GM11168 (cell line): ENCODE results near the gene TTC21A.

Source experiments
- in situ Hi-C: fragments of 300-500 bp; cut with MboI; formaldehyde crosslinking; loops from one replicate; pipeline ENCODE4 v1.12.0; 2022; ENCODE audit warnings: low sequenced_read_pairs; ENCODE audit not compliant: unreplicated experiment

The TTC21A gene

GRCh38 chr3:39146083-39146501 lies 38.6 kb downstream of the TTC21A start:
- in situ Hi-C loops, result no loop called here

GRCh38 chr3:39146611-39147591 lies 39.4 kb downstream of the TTC21A start:
- in situ Hi-C loops, result no loop called here

DNA sequence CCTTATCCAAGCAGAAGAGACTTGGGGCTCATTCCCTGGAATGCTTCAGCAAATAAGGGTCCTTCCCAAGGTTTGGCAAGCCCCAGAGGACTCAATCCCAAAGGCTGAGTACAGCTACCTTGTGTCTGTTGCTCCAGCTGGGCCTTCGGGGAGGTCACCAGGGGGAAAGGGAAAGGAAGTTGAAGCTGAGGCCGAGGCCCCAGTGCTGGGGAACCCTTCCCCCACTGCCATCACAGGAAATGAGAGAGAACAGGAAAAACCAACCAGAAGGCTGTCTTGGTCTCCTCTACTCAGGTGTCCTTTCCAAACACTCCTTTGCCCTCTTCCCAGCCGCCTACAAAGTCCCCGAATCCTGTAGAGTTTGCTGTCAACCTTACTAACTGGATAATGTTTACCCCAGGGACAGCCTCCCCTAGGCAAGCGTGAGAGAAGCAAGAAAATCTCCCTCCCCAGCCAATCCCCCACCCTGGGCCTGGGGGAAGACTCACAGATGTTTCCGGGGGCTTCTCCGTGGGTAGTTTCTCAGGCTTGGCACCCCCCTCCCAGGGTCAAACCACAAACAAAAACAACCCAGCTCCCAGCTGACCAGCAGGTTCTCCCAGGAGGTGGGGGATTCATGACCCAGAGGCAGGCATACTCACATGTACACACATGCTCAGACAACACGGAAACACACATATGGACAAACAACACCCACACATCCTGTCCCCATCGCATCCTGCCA lies 40.4 kb downstream of the TTC21A start:
- in situ Hi-C loops, result no loop called here

DNA sequence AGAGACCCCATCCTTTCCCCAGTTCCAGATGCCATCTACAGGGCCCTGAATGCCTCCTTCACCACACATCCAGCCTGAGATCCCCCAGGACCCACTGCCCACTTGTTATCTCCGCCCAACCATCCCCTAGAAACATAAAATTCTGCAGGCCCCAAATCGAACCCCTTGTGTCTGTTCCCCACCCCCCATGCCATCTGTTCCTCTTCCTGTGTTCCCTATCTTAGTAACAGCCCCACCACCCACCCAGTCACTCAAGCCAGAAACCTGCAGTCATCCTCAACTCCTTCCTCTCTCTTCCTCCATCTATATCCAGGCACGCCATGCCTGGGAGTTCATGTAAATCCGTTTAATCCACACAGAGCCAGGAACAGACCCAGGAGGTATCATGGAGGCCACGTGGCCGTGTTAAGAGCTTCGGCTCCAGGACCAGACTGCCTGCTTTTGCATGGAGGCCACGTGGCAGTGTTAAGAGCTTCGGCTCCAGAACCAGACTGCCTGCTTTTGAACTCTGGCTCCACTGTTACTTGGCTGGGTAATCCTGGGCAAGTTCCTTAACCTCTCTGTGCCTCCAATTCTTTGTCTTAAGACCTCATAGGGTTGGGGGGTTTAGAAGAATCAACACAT lies 41.1 kb downstream of the TTC21A start:
- in situ Hi-C loops, result no loop called here

- in situ Hi-C loops, result no loop called here
These were observed 41.6 kb downstream of the TTC21A start for GRCh38 chr3:39149059-39149455.

- in situ Hi-C loops, result no loop called here
These were observed 42.1 kb downstream of the TTC21A start for GRCh38 chr3:39149498-39150147.

- in situ Hi-C loops, result no loop called here
These were observed 42.8 kb downstream of the TTC21A start for GRCh38 chr3:39150148-39150802.

DNA sequence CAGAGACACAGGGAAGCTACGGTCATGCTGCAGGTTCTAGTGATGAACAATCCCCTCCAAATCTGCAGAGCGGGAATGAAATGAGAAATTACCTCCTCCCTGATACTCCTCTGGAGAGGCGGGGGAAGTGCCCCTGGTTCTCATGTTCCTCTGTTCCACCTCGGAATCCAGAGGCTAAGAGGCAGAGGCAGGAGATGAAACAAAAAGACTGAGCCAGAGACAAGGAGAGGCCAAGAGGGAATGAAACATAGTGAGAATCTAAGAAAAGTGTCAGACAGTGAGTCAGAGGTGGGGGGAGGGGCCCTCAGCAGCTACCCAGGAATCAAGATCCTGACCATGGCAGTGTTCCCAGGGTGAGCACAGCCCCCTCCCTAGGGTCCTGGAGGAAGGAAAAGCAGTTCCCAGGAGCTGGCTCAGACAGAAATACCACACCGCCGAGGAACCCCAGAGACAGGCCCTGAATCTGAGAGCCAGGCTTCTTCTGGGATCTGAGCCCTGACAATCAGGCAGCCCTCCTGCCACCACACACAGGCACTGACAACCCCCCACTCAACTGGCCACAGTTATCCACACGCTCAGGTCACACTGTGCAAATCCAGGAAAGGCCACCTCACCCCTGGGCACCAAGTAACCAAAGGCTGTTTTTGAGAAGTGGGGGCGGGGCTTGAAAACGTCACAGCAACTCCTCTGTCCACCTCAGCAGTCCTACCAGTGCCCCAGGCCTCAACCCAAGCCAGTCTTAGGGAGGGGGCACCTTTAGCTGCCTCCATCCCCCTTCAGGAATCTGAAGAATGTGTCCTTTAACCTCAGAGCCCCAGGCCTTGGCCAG lies 43.5 kb downstream of the TTC21A start:
- in situ Hi-C loops, result no loop called here

DNA sequence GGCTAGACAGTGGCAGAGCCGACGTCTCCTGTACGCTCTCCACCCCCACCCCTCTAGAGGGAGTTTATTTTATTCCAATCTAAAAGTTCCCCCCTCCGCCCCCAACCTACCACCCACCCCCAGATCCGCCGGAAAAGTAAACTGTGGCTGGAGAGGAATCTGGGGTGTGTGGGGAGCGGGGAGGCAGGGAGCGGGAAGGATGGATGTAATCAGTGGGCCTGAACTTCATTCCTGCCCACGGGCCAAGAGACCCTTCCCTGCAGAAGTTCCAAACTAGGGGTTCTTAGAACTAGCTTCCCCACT lies 46.4 kb downstream of the TTC21A start:
- in situ Hi-C loops, result no loop called here

DNA sequence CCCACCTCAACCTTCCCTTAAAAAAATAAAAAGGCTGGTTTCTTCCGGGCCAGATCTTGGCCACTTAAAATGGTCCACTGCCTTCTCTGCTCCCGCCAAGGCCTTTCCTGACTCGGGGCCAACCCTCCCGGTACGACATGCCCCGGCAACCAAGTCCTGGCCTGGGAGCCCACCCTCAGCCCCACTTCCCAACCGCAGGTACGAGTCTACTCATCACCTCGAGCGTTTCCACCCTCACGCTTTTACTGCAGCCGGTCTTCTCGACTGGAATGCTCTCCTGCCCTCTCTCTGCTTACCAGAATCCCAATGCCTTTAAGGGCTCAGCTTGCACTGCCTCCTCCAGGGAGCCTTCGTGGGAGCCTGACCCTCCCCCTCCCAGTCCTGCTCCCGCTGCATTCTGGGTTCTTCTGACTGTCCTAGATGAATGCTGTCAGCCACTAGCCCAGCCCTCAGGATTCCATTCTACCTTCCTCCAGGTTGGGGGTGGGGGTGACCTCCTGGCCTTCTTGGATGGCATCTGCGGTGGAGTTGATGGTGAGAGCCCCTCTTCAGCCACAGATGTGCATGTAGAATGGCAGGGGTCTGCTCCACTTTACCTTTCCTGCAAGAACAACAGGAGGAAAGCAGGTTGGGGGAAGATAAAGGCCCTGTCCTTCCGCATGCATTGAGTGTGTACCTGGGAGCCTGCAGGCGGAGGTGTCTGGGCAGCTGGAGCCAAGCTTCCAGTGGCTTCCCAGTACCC lies 47.0 kb downstream of the TTC21A start:
- in situ Hi-C loops, result no loop called here

DNA sequence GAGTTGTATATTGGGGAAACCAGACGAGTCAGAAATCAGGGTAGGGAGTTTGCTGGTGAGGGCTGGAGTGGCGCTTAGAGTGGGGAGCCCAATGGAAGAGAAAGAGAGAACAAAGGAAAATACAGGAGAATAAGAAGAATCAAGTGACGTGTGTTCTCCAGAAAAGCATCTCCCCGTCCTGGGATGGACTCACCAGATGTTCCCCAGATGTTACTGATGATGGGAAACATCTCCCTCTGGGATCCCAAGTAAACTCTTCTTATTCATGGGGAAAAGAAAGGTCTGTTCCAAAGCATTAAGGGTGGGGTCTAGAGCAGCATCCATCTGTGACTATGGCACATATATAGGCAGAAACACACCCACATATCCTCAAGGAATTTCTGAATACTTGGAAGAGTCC lies 48.9 kb downstream of the TTC21A start:
- in situ Hi-C loops, result no loop called here

DNA sequence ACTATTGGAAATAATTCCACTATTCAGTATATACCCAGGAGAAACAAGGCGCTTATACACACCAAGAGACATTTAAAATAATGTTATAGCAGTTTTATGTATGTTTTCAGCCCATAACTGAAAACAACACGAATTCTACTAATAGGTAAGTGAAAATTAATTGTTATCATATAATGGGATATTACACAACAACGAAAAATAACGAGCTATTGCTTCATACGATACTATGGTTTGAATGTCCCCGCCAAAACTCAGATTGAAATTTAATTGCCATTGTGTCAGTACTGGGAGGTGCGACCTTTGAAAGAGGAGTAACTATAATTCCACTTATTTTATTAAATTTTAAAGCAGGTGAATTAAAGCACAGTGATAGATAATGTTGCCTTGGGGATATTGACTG lies 49.9 kb downstream of the TTC21A start:
- in situ Hi-C loops, result no loop called here

DNA sequence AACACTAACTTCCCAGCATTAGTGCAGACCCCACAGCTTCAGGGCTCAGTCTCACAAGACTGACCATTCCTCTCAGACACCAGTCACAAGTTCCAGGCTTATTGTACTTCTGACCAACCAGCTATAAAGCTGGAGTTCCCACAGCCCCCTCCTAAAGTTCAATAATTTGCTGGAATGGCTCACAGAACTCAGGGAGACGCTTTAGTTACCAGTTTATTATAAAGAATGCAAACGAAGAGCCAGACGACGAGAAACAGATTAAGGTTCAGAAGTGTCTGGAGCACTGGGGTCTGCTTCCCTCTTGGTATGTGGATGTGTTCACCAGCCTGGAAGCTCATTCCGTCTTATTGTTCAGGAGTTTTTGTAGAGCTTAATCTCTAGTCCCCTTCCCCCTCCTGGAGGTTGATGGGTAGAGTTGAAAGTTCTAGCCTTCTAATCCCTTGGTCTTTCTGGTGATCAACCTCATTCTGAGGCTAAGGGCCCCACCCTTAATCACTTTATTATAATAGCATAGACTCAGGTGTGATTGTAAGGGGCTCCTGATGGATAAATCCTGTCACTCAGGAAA lies 50.8 kb downstream of the TTC21A start:
- in situ Hi-C loops, result no loop called here

DNA sequence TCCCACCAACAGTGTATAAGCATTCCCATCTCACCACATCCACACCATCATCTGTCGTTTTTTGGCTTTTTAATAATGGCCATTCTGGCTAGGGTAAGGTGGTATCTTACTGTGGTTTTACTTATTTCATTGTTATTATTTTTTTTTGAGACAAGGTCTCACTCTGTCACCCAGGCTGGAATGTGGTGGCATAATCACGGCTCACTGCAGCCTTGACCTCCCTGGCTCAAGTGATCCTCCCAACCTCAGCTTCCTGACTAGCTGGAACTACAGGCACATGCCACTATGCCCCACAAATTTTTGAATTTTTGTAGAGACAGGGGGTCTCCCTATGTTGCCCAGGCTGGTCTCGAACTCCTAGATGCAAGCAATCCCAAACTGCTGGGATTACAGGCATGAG lies 56.9 kb downstream of the TTC21A start:
- in situ Hi-C loops, result no loop called here

DNA sequence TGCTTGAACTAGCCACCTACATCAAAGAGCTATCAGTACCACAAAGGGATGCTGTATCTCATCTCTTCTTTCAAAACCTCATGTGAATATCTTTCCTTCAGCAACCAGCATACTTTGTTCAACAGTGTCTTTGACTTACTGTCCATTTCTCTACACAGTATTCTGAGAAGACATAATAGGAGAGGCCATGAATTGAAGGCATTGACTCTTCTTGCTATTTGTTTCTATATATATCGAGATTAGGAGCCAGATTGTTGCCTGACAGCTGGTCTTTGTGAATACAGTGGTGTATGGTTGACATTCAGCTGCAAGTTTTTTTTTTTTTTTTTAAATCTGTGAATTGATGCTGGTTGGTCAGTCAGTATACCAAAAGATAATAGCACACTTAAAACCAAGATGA lies 58.0 kb downstream of the TTC21A start:
- in situ Hi-C loops, result no loop called here

- in situ Hi-C loops, result no loop called here
These were observed 58.7 kb downstream of the TTC21A start for GRCh38 chr3:39166134-39166710.

DNA sequence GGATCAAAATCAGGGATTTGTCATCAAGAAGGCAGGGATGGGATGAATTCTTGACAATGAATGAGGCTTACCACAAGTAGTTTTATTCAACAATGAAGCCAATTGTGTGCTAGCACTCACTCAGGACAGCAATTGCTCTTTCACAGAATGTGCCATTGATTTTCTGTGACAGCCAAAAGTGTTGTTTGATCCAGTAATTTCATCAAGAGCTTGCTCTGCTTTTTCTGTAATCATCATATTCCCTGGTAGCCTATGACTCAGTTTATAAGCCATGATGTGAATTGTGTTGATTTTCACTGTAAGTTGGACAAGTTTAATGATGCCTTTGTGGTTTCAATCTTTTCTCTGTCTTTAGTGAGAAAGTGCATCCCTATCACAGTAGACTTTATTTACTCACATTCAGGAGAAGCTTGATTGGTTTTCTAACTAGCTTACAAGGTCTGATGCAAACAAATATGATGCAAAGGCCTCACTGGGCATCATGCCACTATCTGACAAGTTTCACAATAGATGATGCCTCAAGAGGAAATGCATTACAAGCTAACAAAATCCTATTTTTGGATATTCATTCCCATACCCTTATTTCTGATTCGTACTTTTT lies 59.6 kb downstream of the TTC21A start:
- in situ Hi-C loops, result no loop called here
